T follicular helper cell (primary cell): ENCODE results near the gene FAM83G.
A peak's percentile ranks its signal among the peaks of the same experiment; 100 is the strongest.
"Not testable (repeated sequence)": the region's sequence is repeated elsewhere in the genome, so short reads cannot be mapped to it uniquely, and the experiment has no call there.

Experiments used
- DNase-seq: peaks from one replicate; pipeline ENCODE4 v3.0.0-alpha.2; 2020; ENCODE audit warnings: low read depth
- total RNA-seq, 2 experiments: gene quantifications; one replicate each; lab custom pipeline; 2026; lab: John Stamatoyannopoulos, UW

Gene FAM83G, protein sequence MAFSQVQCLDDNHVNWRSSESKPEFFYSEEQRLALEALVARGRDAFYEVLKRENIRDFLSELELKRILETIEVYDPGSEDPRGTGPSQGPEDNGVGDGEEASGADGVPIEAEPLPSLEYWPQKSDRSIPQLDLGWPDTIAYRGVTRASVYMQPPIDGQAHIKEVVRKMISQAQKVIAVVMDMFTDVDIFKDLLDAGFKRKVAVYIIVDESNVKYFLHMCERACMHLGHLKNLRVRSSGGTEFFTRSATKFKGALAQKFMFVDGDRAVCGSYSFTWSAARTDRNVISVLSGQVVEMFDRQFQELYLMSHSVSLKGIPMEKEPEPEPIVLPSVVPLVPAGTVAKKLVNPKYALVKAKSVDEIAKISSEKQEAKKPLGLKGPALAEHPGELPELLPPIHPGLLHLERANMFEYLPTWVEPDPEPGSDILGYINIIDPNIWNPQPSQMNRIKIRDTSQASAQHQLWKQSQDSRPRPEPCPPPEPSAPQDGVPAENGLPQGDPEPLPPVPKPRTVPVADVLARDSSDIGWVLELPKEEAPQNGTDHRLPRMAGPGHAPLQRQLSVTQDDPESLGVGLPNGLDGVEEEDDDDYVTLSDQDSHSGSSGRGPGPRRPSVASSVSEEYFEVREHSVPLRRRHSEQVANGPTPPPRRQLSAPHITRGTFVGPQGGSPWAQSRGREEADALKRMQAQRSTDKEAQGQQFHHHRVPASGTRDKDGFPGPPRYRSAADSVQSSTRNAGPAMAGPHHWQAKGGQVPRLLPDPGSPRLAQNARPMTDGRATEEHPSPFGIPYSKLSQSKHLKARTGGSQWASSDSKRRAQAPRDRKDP
- total RNA-seq = 103 to 126 reads per million in 2 experiments

DNA sequence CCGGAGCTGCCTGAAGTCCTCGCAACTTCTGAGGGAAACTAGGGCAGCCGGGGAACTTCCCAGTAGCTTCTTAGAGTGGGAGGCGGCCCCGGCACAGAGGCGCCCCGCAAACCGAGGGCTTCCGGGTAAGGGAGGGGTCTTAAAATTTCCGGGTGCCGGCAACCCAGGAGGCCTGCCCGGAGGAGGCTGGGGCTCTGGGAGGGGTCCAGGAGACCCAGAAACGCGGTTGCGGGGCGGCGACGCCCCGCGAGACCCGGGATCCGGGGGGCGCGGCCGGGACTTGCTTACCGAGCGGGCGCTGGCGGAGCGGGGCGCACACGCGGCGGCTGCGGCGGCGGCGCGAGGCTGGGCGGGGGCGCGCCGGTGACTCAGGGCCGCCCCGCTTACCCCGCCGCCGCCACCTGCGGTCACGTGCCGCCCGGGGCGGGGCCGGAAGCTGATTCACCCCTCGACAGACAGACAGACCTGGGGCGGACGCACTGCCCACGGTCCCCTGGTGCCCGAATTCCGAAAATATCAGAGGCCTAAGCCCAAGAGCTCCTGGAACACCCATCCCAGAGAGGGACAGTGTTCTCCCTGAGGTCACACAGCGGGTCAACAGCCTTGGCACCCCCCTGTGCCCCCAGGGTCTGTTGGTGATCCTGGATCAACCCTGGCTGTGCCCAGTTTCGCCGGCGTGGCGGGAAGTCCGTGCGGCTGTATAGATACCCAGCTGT is at the start of gene FAM83G:
TSS of gene FAM83G (minus strand) at position 344 of the 716 bp plus-strand sequence. CDS start 723 bp downstream, outside the sequence.
- peak; percentile 82 for DNase-seq

DNA sequence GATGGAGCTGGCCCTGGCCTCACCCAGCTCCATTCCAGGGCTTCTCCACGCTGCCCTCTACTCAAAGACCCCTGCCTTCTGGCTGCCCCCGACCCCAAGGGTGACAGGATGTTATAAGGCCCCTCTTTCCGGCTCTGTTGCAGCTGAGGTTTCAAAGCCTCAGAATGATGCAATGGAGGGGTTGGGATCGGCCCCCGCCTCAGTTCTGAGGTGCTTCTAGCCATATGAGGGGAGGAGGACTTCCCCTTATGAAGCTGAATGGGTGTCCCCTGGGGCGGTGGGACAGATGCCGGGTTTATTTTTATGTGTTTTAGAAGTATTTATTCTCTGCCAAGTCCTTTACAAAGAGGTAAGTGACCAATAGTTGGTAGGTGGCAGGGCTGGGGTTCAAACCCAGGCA is 44.3 kb upstream of the FAM83G start:
- not testable (repeated sequence) for DNase-seq

DNA sequence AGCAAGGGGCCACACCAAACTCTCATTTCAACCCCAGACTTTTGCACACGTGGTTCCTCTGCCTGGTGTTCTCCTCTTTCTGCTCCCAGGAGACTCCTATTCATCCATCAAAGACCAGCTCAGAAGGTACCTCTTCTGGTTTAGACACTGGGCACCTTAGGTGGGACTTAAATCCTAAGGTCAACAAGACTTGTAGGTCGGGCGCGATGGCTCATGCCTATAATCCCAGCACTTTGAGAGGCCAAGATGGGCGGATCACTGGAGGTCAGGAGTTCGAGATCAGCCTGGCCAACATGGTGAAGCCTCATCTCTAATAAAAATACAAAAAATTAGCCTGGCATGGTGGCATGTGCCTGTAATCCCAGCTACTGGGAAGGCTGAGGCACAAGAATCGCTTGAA is 42.9 kb upstream of the FAM83G start:
- not testable (repeated sequence) for DNase-seq

DNA sequence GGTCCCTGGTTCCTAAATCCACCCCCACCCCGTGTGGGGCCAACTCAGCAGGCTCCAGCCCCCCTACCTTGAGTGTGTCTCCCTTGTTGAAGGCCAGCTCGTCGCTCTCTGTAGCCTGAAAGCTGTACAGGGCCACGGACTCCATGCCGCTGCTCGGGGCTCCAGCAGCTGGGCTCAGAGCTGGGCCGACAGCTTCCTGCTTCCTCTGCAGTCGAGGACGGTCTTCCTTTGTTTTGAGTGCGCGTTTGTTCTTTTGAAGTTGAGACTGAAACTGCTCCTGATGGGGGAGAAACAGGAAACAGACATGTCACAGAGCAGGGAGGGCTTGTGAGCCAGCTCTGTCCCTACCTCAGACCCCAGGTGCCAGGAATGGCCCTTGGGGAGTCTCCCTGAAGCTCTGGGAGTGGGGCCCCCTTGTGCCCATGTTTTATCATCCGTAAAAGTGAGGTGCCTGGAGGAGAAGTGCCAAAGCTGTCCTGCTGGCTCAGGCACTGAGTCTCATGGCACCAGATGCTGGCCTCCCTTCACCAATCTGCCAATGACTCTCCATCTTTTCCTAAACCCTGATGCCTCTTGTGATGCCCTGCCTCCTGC is 42.3 kb upstream of the FAM83G start, which contains the start of gene GRAP:
TSS of gene GRAP (minus strand) at position 176 of the 594 bp plus-strand sequence. CDS start at position 145, 31 bp downstream.
- DNase-seq = not testable (repeated sequence)

DNA sequence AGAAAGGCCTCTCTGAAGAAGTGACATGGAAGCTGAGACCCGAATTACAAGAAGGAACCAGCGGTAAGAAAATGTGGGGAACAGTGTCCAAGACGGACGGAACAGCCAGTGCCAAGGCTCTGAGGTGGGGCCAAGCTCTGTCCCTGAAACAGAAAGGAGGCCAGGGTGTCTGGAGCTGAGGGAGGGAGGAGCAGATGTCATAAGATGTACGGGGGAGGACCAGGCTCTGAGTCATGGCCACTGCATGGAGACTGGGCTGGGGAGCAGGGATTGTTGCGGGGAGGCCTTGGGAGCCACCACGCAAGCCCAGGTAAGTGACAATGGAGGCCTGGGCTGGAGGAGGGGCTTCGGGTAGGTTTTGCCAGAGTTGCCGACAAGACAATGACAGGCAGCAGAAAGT is 40.1 kb upstream of the FAM83G start:
- DNase-seq = not testable (repeated sequence)

DNA sequence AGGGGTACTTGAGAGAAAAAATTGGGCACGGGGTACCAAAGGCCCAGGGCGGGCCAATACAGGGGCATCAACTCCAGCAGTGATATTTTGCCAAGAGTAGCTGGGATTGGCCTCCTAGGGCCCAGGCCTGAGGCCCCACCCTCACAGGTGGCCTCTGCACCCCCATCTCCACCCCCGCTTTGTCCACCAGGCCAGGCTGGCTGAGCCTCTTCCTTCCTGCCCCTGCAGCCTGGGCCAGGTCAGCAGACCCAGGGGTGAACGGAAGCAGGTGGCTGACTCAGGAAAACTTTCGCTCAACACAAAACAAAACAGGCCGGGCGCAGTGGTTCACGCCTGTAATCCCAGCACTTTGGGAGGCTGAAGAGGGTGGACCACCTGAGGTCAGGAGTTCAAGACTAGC is 38.5 kb upstream of the FAM83G start:
- DNase-seq = not testable (repeated sequence)

DNA sequence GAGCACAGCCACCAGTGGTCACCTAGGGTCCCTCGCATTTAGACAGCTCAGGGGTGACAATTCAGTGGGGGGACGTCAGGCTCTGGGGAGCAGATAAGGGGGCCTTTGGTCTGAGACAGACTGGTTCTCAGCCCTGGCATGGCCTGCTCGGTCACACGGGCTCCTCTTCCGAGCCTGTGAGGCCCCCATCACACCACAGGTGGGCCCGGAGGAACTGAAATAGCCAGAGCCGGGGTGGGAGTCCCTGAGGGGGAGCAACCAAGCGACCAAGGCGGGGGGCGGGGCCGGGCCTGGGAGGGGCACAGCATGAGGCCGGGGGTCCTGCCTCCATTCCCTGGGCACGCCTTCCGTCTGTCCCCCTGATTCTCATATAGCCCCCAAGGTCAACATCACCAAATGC is 37.8 kb upstream of the FAM83G start:
- not testable (repeated sequence) for DNase-seq

DNA sequence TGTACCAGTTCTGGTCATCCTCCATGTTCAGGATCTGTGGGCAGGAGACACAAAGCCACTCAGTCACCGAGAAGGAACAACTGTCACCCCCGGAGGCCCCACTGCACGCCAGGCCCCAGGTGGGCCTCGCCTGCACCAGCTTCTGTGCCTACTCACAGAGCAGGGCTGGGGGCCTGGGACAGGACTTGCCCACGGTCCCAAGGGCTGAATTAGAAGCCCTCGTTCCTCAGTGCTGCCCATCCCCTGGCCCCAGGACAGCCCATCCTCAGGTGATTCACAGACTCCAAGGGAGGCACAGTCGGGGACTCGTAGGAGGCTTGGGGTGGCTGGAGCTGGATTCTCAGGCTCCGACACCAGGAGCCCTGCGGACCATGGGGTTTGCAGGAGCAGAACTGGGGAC is 37.3 kb upstream of the FAM83G start:
- DNase-seq = not testable (repeated sequence)

DNA sequence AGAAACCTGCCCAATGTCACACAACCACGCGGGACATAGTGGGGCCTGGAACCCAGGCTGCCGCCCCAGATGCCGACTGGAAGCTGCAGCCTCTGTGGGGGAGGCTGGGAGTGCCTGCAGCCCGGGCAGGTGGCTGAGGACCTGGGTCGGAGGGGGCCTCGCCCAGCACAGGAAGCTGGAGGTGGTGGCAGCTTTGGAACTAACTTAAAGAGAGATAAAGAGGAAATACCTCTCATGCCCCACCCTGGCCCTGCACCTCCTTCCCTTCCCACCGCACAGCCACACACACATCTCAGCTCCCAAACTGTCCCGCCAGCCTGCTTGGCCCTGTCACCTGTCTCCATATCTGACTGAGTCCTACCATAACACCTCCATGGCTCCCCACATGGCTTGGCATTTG is 35.8 kb upstream of the FAM83G start:
- not testable (repeated sequence) for DNase-seq

DNA sequence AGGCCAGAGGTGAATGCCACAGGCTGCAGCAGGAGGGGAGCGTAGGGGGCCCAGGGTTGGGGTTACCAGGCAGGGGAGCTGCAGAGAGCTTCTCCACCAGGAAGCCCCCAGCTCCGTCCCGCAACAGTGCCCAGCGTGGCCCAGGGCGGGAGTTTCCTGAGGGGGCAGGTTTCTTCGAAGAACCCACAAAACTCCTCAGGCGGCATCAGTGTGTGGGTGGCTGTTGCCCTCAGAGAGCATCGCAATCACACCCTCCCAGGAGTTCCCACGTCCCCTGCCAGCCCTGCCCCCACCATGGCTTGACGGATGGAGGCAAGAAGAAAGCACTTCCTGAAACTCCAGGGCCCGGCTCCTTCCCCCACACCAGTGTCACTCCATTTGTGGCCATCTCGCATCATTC is 34.2 kb upstream of the FAM83G start:
- not testable (repeated sequence) for DNase-seq

DNA sequence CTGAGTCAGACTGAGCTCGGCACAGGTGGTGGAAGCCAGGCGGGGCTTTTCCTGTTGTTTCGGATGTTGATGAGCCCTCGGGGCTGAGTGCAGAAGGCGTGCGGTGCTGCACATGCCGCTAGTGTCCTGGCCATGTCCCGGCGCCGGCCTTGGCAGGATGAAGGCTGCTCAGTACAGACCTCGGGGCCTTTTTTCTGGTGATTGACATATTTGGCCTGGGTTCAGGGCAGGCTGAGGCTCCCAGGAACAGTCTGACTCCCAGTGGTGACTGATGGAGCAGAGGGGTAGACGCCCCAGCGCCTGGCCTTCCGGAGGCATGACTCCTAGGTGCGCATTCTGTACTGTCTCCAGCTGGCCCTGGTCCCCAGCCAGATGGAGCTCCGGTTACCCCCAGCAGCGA is 33.4 kb upstream of the FAM83G start:
- not testable (repeated sequence) for DNase-seq

DNA sequence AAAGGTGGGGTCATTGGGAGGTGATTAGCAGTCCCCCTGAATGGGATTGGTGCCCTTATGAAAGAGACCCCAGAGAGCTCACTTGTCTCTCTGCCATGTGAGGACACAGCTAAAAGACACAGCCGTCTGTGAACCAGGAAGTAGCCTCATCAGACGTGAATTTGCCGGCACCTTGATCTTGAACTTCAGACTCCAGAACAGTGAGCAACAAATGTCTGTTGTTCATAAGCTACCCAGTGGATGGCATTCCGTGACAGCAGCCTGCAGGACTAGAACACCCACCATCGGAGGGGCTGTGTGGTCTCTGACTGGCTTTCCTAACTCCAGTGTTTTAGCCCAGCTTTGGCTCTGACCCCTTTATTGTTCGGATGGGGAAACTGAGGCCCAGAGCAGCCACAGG is 33.0 kb upstream of the FAM83G start:
- not testable (repeated sequence) for DNase-seq

DNA sequence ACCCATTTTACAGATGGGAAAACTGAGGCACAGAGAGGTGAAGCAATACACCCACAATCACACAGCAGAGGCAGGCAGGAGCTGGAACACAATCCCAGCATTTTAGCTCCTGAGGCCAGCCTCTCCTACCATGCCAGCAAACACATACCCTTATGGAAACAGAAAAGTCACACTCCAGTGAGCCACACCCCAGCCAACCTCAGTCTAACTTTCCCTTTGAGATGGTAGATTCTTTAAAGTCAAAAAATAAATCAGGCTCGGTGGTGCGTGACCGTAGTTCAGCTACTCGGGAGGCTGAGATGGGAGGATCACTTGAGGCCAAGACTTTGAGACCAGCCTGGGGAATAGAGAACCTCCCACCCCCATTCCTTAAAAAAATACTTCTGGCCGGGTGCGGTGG is 31.6 kb upstream of the FAM83G start:
- DNase-seq = not testable (repeated sequence)

DNA sequence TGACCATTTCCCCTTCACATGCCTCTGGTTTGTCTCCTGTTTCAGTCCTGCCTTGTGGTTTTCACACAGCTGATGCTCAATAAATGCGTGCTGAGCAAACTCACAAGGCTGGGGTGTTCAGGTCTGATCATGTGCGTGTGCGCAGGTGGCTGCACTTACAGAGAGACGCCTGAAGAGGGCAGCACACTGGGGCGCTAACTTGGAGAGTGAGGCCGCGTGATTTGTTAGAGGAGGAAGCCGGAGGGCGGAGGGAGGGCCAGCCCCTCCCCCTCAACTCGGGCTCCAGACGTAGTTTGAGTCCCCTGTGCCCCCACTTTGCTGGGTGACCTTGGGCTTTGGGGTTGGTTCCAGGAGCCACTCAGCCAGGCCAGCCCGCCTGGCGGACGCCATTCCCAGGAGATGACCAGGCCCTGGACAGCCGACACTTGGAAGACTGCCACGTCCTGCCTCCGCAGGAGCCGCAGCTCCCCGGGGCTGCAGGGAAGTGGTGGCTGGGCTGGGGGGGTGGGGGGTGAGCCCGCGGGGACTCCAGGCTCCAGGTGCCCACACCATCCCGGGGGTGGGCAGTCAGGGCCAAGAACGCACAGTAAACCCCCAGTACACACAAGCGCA is 27.9 kb upstream of the FAM83G start:
- DNase-seq = not testable (repeated sequence)

DNA sequence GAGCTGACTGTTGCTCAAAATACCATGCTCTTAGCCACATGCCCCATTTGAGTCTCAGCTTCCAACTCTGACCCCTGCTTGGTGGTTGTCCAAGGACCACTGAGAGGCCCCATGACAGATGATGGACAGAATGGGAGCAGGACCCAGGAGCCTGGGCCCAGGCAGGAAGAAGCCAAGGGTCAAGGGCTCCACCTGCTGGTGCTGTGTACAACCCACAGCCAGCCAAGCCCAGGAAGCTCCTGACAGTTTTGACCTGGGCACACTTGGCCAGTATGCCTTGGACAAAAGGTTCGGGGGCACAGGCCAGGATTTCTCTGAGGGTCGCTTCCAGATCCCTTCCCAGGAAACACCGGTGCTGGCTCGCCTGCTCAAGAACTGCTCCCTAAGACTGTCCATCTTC is 27.2 kb upstream of the FAM83G start:
- DNase-seq = not testable (repeated sequence)

DNA sequence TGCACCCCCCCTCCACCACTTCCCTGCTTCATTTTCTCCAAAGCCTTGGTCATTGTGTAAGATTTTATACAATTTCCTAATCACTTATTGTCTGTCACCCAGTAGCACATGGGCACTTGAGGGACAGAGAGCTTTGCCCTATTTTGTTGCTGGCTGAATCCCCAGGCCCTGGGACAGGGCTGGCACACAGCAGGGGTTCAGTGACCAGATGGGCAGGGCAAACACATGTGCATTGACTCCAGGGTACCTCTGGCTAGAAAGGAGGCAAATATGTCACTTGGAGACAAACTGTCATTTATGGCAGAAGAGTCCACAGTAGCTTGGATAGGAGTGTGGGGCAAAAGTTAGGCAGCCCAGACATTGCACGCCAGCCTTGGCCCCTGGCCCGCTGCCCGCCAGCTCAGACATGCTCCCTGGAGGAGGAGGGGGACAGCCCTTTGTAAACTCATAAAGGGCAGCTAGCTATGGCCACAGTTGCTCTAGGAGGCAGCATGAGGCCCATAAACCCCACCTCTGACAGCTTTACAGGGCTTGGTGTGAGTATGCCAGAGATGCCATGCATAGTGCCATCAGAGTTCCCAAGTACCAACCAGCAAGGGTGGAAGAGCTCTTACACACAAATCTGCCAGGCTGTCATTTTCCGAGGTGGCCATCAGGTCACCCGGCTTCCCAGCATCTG is 26.3 kb upstream of the FAM83G start:
- DNase-seq = not testable (repeated sequence)

DNA sequence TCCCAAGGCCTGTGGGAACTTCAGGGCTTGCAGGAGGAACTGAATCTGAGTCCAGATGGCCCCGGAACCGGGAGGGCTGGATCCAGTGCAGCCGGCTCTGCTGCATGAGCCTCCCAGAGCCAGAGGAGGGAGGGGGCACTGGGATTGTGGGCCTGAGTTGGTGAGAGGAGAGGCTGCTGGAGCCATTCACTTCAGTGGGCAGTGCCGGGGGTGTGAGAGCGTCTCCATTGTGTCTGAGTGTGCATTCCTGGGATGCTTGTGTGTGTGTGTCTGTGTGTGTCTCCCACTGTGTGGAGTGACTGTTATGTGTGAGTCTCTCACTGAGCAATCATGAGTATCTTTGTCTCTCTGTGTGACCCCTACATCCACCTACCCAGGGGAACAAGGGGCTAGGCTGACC is 25.2 kb upstream of the FAM83G start:
- DNase-seq = not testable (repeated sequence)

DNA sequence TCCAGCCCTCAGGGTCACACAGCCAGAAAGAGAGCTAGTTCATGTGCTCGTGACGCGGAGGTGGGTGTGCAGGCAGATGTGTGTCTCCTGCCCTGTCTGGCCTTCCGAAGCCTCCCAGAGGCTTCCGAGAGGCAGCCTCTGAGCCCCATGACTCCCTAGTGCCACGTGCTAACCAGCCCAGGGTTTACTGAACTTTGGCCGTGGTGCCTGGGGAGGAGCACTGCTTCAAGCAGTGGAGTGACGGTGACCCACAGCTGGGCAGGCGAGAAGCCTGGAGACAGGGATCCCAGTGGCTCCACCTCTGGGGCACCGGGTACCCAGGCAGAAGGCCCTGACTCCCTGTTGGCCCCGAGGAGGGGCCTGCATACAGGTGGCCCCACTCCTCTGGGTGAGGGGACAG is 24.1 kb upstream of the FAM83G start:
- DNase-seq = not testable (repeated sequence)

DNA sequence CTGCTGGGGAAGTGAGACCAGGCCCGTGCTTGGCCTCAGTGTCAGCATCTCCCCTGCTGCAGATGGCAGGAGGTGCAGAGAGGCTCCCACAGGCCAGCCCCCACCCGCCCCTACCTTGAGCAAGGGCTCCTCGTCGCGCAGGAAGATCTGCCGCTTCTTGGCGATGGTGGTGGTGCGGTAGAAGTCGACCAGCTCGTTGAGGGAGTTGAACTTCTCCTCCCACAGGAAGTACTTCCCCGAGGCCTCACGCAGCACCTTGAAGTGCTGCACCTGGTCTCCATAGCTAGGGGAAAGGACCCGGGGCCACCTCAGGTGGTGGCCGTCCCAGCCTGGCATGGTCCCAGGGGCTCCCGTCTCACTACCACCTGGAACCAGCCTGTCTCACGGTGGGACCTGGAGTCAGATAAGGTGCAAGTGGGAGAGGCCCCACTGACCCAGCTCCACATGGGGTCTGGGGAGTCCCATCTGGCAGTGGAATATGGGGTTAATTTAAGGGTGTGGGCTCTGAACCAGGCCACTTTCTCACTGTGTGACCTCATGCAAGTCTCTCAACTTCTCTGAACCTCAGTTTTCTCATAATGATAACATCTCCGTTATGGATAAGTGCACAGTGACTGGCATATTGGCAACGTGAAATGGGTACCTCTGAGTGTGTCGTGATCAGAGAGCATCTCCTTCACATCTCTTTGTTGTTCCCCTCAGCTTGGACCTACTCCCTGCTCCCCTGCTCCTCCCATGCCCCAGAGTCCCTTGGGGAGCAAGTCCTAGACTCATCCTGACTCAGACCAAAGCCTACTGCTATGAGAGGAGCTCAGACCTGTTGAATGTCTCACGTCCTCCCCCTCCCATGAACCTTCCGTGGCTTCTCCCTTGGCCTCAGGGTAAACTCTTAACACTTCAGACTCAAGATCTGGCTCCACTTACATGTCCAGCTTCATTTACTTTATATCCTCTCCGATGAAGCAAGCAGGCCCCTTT is 19.8 kb upstream of the FAM83G start:
- DNase-seq = no peak
